HG03342 (cell line): ENCODE data around the gene SART3.

Experiments used
- ATAC-seq: cut with Tn5 transposase; IDR thresholded peaks from one replicate; pipeline ENCODE4 v1.9.1; 2021; ENCODE audit warnings: mild to moderate bottlenecking, moderate library complexity; ENCODE audit not compliant: unreplicated experiment

The SART3 gene

GRCh38 chr12:108527166-108527496 is 33.8 kb downstream of the SART3 start:
- no peak for ATAC-seq

GRCh38 chr12:108526482-108527165 is 34.3 kb downstream of the SART3 start:
- ATAC-seq = no peak

GRCh38 chr12:108525681-108526080 is 35.3 kb downstream of the SART3 start:
- no peak for ATAC-seq

- ATAC-seq = no peak
Measured at GRCh38 chr12:108523365-108523764, 37.6 kb downstream of the SART3 start.

GRCh38 chr12:108519558-108519957 is 41.4 kb downstream of the SART3 start:
- no peak for ATAC-seq

- no peak for ATAC-seq
Measured at GRCh38 chr12:108518716-108519496, 42.1 kb downstream of the SART3 start.

- no peak for ATAC-seq
Measured at GRCh38 chr12:108518101-108518715, 42.8 kb downstream of the SART3 start.

GRCh38 chr12:108517288-108518100 is 43.5 kb downstream of the SART3 start:
- no peak for ATAC-seq

- ATAC-seq = no peak
Measured at GRCh38 chr12:108516511-108517275, 44.3 kb downstream of the SART3 start.

- ATAC-seq = no peak
Measured at GRCh38 chr12:108515916-108516315, 45.1 kb downstream of the SART3 start.

- peak; percentile 82 for ATAC-seq
Measured at GRCh38 chr12:108514973-108515814, 45.8 kb downstream of the SART3 start, which contains the start of gene FICD. Gene FICD (plus strand): TSS chr12:108515277. CDS start chr12:108516973, 1,696 bp downstream.

GRCh38 chr12:108514468-108514972 is 46.5 kb downstream of the SART3 start:
- peak; percentile 10 for ATAC-seq

GRCh38 chr12:108511633-108512540 is 49.1 kb downstream of the SART3 start:
- ATAC-seq = no peak

- ATAC-seq = no peak
Measured at GRCh38 chr12:108510836-108511235, 50.1 kb downstream of the SART3 start.

GRCh38 chr12:108509806-108510205 is 51.2 kb downstream of the SART3 start:
- no peak for ATAC-seq

- no peak for ATAC-seq
Measured at GRCh38 chr12:108507971-108508642, 52.9 kb downstream of the SART3 start.

- ATAC-seq = no peak
Measured at GRCh38 chr12:108505129-108505528, 55.8 kb downstream of the SART3 start.

- ATAC-seq = no peak
Measured at GRCh38 chr12:108502922-108503321, 58.1 kb downstream of the SART3 start.
